NCI-H146 (cell line): ENCODE results near the gene COL23A1.
"Not testable (repeated sequence)": the region's sequence is repeated elsewhere in the genome, so short reads cannot be mapped to it uniquely, and the experiment has no call there.

Source experiments
- DNase-seq: peaks from one replicate; lab custom pipeline; 2025; lab: John Stamatoyannopoulos, UW

The COL23A1 gene

GRCh38 chr5:178238313-178238635 lies 351.9 kb downstream of the COL23A1 start:
- no peak for DNase-seq

- no peak for DNase-seq
These were observed 352.5 kb downstream of the COL23A1 start for GRCh38 chr5:178237431-178238312.

- DNase-seq = no peak
These were observed 353.5 kb downstream of the COL23A1 start for GRCh38 chr5:178236679-178237078.

- no peak for DNase-seq
These were observed 354.1 kb downstream of the COL23A1 start for GRCh38 chr5:178236126-178236525.

GRCh38 chr5:178235588-178235974 lies 354.6 kb downstream of the COL23A1 start:
- DNase-seq = no peak

GRCh38 chr5:178234750-178235587 lies 355.2 kb downstream of the COL23A1 start:
- peak; percentile 16 for DNase-seq

GRCh38 chr5:178234121-178234749 lies 356.0 kb downstream of the COL23A1 start:
- DNase-seq = peak; percentile 5

- DNase-seq = no peak
These were observed 357.2 kb downstream of the COL23A1 start for GRCh38 chr5:178232920-178233429.

GRCh38 chr5:178232124-178232919 lies 357.9 kb downstream of the COL23A1 start, which contains the start of gene PHYKPL:
Gene PHYKPL, minus strand, starts transcription at chr5:178232802. Its CDS starts 252 bp downstream, at chr5:178232550.
- DNase-seq = peak; percentile 70

- DNase-seq = no peak
These were observed 358.6 kb downstream of the COL23A1 start for GRCh38 chr5:178231539-178232123.

- no peak for DNase-seq
These were observed 359.2 kb downstream of the COL23A1 start for GRCh38 chr5:178230879-178231538.

- DNase-seq = no peak
These were observed 360.3 kb downstream of the COL23A1 start for GRCh38 chr5:178229861-178230260.

GRCh38 chr5:178229111-178229510 lies 361.1 kb downstream of the COL23A1 start:
- DNase-seq = not testable (repeated sequence)

GRCh38 chr5:178228609-178229008 lies 361.6 kb downstream of the COL23A1 start:
- no peak for DNase-seq

- no peak for DNase-seq
These were observed 362.3 kb downstream of the COL23A1 start for GRCh38 chr5:178227929-178228328.

GRCh38 chr5:178227138-178227659 lies 363.0 kb downstream of the COL23A1 start:
- DNase-seq = no peak

- DNase-seq = no peak
These were observed 365.0 kb downstream of the COL23A1 start for GRCh38 chr5:178225174-178225573.

GRCh38 chr5:178224403-178224802 lies 365.8 kb downstream of the COL23A1 start:
- DNase-seq = no peak

- DNase-seq = no peak
These were observed 366.3 kb downstream of the COL23A1 start for GRCh38 chr5:178223828-178224335.

- no peak for DNase-seq
These were observed 366.9 kb downstream of the COL23A1 start for GRCh38 chr5:178223196-178223773.
